ENCODE measurements around the gene COL25A1.

COL25A1 gene

DNA sequence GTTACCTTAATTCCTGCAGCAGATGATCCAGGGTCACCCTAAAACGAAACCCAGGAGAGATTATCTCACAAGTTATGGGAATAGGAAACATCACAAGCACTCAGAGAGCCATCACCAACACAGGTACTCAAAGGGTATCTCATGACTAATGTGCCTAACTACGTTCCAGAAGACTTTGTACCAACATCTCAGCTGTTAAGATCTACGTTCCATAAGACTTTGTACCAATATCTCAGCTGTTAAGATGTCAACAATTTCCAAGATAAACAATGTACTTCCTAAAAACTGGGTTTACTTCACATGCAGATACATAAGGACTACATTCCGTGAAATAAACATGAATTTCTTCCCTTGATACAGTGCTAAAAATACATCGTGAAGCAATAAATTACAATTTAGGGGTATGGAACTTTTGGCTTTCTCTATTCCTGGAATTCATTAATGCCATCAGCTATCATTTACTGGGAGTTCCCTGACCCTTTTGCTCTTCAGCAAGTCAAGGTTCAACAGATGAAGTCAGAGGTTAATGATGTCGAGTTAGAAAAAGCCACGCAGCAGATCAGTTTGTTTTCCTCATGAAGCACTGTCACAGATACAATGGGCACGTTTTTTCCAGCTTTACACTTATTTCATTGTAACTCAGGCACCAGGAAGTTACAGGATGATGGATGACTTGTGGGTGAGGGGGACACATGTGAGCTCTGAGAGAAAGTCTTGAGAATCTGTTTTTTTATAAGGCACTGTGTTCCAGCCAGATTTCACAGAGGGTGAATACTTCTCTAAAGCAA is 412.6 kb downstream of the COL25A1 start:
- TF ChIP-seq, protein P1, sequence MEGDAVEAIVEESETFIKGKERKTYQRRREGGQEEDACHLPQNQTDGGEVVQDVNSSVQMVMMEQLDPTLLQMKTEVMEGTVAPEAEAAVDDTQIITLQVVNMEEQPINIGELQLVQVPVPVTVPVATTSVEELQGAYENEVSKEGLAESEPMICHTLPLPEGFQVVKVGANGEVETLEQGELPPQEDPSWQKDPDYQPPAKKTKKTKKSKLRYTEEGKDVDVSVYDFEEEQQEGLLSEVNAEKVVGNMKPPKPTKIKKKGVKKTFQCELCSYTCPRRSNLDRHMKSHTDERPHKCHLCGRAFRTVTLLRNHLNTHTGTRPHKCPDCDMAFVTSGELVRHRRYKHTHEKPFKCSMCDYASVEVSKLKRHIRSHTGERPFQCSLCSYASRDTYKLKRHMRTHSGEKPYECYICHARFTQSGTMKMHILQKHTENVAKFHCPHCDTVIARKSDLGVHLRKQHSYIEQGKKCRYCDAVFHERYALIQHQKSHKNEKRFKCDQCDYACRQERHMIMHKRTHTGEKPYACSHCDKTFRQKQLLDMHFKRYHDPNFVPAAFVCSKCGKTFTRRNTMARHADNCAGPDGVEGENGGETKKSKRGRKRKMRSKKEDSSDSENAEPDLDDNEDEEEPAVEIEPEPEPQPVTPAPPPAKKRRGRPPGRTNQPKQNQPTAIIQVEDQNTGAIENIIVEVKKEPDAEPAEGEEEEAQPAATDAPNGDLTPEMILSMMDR (IDR thresholded peaks at IDR 0.05; ENCODE audit: low read depth, low read length): no peak
- no peak overlapping the region for H3K4me3 ChIP-seq (ENCODE audit: low read depth, low read length)

DNA sequence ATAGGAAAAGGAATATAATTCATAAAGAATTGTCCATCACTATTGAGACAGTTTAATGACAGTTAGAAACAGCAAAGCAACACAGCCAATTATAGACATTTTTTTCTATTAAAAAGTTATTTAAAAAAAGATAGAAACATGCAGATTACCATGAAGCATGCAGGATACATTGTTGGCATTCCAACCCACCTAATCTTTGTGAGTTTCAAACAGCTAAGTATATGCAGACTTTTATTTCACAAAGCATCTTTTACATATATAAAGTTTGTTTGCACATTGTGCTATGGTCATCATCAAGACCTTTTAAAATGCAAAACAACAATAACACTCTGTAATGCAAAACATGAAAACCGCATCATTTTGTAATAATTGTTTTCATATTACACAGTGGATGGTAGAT is 413.7 kb downstream of the COL25A1 start:
- TF ChIP-seq, protein P1 (IDR thresholded peaks at IDR 0.05; ENCODE audit: low read depth, low read length): no peak
- no peak overlapping the region for H3K4me3 ChIP-seq (ENCODE audit: low read depth, low read length)

DNA sequence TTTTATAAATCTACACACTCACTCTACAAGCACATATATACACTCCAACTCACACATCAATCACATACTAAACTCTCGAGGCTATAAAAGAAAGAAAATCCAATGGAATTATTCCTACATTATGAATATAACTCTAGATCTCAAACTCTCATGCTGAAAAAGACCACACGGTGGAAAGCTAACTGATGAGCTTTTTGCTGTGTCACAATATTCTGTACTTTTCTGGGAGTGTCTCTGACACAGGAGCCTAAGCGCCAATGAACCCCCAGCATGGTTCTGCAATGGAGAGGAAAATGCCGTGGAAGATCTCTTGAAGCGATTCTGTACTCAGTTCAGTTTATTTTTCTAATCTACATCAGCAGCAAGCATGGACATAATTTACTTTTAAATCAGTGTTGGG is 415.4 kb downstream of the COL25A1 start:
- H3K4me3 ChIP-seq (ENCODE audit: low read depth, low read length): no peak overlapping the region
- TF ChIP-seq, protein P1 (IDR thresholded peaks at IDR 0.05; ENCODE audit: low read depth, low read length): no peak

DNA sequence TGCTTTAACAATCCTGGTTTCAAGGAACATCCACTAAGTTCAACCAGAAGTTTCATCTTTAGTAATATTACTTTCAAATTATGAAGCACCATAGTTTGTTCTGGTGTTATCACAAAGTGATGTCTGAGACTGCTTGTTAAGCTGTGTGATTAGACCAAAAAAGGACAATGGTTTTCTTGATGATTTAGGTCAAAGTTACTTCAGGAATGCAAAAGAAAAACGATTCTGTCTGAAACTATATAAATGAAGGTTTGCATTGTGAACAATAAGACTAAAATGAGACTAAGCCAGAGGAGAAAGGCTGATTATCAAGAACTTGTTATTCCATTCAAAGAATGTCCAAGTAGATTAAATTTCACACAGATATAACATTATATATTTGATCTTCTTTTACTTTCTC is 417.2 kb downstream of the COL25A1 start:
- TF ChIP-seq, protein P1 (IDR thresholded peaks at IDR 0.05; ENCODE audit: low read depth, low read length): no peak

DNA sequence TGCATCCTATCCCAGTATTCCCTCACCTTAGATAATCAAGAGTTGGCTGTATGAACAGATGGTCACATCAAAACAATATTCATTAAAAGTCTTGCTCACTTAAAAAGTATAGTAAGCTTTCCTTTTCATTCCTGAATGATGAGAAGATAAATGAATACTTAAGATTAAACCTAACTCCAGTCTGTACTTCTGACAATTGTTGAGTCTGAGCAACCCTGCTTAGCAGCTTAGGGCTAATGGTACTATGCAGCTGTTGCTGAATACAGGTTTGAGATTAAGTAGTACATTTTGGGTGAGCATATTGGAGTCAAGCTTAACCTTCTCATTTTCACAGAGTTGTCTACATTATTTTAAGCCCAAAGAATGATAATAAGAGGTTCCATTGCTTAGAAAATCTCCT is 417.9 kb downstream of the COL25A1 start:
- H3K4me3 ChIP-seq (ENCODE audit: low read depth, low read length): no peak overlapping the region
- TF ChIP-seq, protein P1 (IDR thresholded peaks at IDR 0.05; ENCODE audit: low read depth, low read length): no peak

More for the DNA sequence above, 417.2 kb downstream of the COL25A1 start:
- H3K4me3 ChIP-seq (ENCODE audit: low read depth, low read length): no peak overlapping the region

GRCh38 chr4:108881986-108882385 is 420.5 kb downstream of the COL25A1 start:
- TF ChIP-seq, protein P1 (IDR thresholded peaks at IDR 0.05; ENCODE audit: low read depth, low read length): no peak
- H3K4me3 ChIP-seq (ENCODE audit: low read depth, low read length): no peak overlapping the region

DNA sequence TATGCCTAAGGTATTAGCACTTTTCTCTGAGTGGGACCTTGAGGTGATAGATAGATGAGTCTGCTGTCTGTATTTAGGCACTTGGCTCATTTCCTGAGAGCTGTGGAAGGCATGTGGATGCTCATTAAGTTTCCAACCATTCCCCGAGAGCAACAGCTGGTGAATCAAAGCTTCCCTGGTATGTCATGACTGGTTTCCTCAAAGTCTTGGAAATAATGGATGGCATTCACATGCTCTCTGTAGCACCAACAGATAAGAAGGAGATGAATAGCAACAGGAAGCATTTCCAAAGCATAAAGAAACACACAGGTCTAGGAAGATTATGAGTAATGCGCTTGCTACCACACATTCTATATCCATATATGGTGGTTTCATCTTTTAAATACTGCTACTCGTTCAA is 421.3 kb downstream of the COL25A1 start:
- TF ChIP-seq, protein P1 (IDR thresholded peaks at IDR 0.05; ENCODE audit: low read depth, low read length): no peak
- no peak overlapping the region for H3K4me3 ChIP-seq (ENCODE audit: low read depth, low read length)
